SKM-1 (cell line): ENCODE measurements around the gene LSM6.

Experiments used
- DNase-seq: peaks from one replicate; lab custom pipeline; 2025; ENCODE audit not compliant: unreplicated experiment; lab: John Stamatoyannopoulos, UW

The LSM6 gene

GRCh38 chr4:146175541-146176453, at the start of gene LSM6:
Gene LSM6, plus strand, starts transcription at chr4:146175718. Its CDS starts 7,204 bp downstream, at chr4:146182922.
- DNase-seq: peak; percentile 72

- no peak for DNase-seq
These were observed 43.1 kb upstream of the LSM6 start for GRCh38 chr4:146132445-146132844.

GRCh38 chr4:146134761-146135445, 40.6 kb upstream of the LSM6 start:
- no peak for DNase-seq

- no peak for DNase-seq
These were observed 39.6 kb upstream of the LSM6 start for GRCh38 chr4:146135941-146136340.

- DNase-seq: no peak
These were observed 32.8 kb upstream of the LSM6 start for GRCh38 chr4:146142768-146143167.

GRCh38 chr4:146143888-146144287, 31.6 kb upstream of the LSM6 start:
- peak; percentile 78 for DNase-seq

- no peak for DNase-seq
These were observed 28.6 kb upstream of the LSM6 start for GRCh38 chr4:146146918-146147317.

- no peak for DNase-seq
These were observed 27.5 kb upstream of the LSM6 start for GRCh38 chr4:146148021-146148420.

GRCh38 chr4:146154057-146154456, 21.5 kb upstream of the LSM6 start:
- no peak for DNase-seq

GRCh38 chr4:146155152-146155724, 20.3 kb upstream of the LSM6 start:
- no peak for DNase-seq

GRCh38 chr4:146158036-146158745, 17.3 kb upstream of the LSM6 start:
- DNase-seq: no peak

- DNase-seq: no peak
These were observed 16.0 kb upstream of the LSM6 start for GRCh38 chr4:146159384-146160058.

GRCh38 chr4:146161243-146161642, 14.3 kb upstream of the LSM6 start:
- DNase-seq: no peak

GRCh38 chr4:146165221-146165620, 10.3 kb upstream of the LSM6 start:
- DNase-seq: no peak

GRCh38 chr4:146165840-146166239, 9.7 kb upstream of the LSM6 start:
- DNase-seq: no peak

- no peak for DNase-seq
These were observed 5.4 kb upstream of the LSM6 start for GRCh38 chr4:146170149-146170548.

GRCh38 chr4:146176891-146177290, 1.4 kb downstream of the LSM6 start:
- no peak for DNase-seq

GRCh38 chr4:146178126-146178525, 2.6 kb downstream of the LSM6 start:
- no peak for DNase-seq

- DNase-seq: no peak
These were observed 4.4 kb downstream of the LSM6 start for GRCh38 chr4:146179784-146180370.

- no peak for DNase-seq
These were observed 6.9 kb downstream of the LSM6 start for GRCh38 chr4:146182443-146182842.
